SK-N-DZ (cell line): ENCODE measurements around the gene LRIT3.

Experiments
- DNase-seq: peaks from one replicate; pipeline ENCODE4 v3.0.0-alpha.2; 2015; ENCODE audit warnings: low spot score

LRIT3 gene

GRCh38 chr4:109890076-109890475, 42.2 kb downstream of the LRIT3 start:
- no peak for DNase-seq

GRCh38 chr4:109902559-109903251, 54.8 kb downstream of the LRIT3 start:
- no peak for DNase-seq

- no peak for DNase-seq
Observed at GRCh38 chr4:109908731-109909130, 60.8 kb downstream of the LRIT3 start.

GRCh38 chr4:109910256-109910655, 62.3 kb downstream of the LRIT3 start:
- no peak for DNase-seq

- DNase-seq, result no peak
Observed at GRCh38 chr4:109912706-109913595, 65.0 kb downstream of the LRIT3 start, which contains the start of gene EGF. Gene EGF, plus strand, starts transcription at chr4:109912883. Its CDS starts 453 bp downstream, at chr4:109913336.

- no peak for DNase-seq
Observed at GRCh38 chr4:109913596-109914241, 65.8 kb downstream of the LRIT3 start.

GRCh38 chr4:109914322-109914721, 66.4 kb downstream of the LRIT3 start:
- DNase-seq, result no peak

GRCh38 chr4:109915385-109916026, 67.6 kb downstream of the LRIT3 start:
- DNase-seq, result no peak

GRCh38 chr4:109916027-109916409, 68.1 kb downstream of the LRIT3 start:
- DNase-seq, result no peak

GRCh38 chr4:109921384-109921808, 73.5 kb downstream of the LRIT3 start:
- DNase-seq, result no peak
